Peyer's patch (tissue), 4 donors: ENCODE data around the gene EGR2.

ENCODE experiments used
- POLR2A ChIP-seq, 2 donors: fragments of 450-650 bp; IDR thresholded peaks; one replicate each; pipeline ENCODE4 v1.5.1; 2017; ENCODE audit warnings: antibody characterized with exemption in 2 of 2, mild to moderate bottlenecking in 2 of 2, moderate library complexity in 2 of 2
- TF ChIP-seq, protein P1 (sequence below), 6 experiments: fragments of 450-650 bp in 4 of 6; fragments of 200-600 bp in 2 of 6; sonication (generic) in 1 of 6; IDR thresholded peaks; one replicate each; pipeline ENCODE4 v1.5.1; 2017 to 2019; ENCODE audit warnings: antibody characterized with exemption in 6 of 6, mild to moderate bottlenecking in 3 of 6, moderate library complexity in 1 of 6

DNA sequence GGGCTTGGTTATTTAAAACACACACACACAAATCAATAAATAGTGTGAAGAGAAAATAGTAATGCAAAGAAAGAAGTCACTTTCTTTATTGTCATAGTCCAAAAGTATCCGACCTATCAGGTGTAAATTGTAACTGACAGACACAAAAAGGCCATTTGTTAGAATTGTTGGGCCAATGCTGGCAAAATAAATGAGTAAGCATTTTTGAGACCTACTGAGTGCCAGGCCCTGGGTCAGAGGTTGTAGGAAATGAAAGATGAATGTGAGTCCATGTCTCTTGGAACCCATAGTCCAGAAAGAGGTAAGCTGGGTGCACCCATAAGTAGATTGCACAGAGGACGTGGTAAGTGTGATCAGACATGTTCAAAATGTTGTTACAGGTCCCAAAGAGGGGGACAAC, 13.5 kb upstream of the EGR2 start:
- TF ChIP-seq POLR2A (IDR thresholded peaks at IDR 0.05), result no peak
- TF ChIP-seq, protein P1, sequence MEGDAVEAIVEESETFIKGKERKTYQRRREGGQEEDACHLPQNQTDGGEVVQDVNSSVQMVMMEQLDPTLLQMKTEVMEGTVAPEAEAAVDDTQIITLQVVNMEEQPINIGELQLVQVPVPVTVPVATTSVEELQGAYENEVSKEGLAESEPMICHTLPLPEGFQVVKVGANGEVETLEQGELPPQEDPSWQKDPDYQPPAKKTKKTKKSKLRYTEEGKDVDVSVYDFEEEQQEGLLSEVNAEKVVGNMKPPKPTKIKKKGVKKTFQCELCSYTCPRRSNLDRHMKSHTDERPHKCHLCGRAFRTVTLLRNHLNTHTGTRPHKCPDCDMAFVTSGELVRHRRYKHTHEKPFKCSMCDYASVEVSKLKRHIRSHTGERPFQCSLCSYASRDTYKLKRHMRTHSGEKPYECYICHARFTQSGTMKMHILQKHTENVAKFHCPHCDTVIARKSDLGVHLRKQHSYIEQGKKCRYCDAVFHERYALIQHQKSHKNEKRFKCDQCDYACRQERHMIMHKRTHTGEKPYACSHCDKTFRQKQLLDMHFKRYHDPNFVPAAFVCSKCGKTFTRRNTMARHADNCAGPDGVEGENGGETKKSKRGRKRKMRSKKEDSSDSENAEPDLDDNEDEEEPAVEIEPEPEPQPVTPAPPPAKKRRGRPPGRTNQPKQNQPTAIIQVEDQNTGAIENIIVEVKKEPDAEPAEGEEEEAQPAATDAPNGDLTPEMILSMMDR (IDR thresholded peaks at IDR 0.05), result no peak
